ENCODE data around the gene ARHGEF25.
A peak's percentile ranks its signal among the peaks of the same experiment; 100 is the strongest.

Gene ARHGEF25

DNA sequence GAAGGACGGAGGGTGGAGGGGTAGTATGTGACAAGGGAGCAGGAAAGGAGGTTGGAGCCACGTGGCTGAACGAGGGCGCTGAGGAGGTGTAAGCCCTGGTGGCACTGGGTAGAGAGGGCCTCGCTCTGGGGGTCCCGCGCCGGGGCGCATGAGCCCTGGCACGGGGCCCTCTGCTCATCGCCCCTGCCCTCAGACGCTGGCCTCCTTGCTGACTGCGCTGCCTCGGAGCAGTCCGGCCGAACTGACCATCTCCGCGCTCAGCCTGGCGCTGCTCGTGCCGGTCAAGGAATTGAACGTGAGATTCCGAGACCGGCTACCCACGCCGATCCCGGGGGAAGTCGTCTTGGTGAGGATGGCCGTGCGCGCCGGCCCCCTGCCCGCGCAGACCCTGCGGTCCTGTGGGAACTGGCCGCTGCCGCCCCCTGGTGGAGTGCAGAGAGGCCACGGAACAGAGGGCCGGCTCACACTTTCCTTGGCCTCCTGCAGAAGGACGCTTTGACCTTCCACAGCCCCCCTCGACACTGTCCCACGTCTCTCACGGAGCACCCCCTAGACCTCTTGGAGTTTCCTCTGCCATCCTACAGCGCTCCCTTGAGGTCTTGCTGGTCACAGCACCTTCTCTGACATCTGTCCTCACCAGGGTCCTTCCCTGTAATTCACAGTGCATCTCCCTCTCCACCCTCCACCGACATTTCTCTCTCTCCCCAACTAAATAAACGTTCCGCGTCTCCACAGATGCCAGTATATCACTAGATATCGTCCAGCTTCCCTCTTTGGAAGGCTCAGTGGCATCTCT is 10.5 kb downstream of the ARHGEF25 start:
- H3K4me1 ChIP-seq (ENCODE audit: control insufficient read depth, insufficient read depth, low read length) = no peaks in the 10 kb centered on the region
- peak overlapping the region; percentile 29 for H3K4me3 ChIP-seq (ENCODE audit: low read depth, low read length)
- ChIA-PET CTCF (interaction anchor here (0.6 to 4.5 kb wide), 23 partner anchors 8 to 159 kb away, joined by 3 to 113 read pairs (median 4); partner anchors contain the start of genes B4GALNT1, CYP27B1, DCTN2 and DTX3), POLR2A (interaction anchor here (1.8 kb wide), 1 partner anchor 38 kb away, joined by 6 read pairs; no protein-coding TSS in a partner anchor)
- H3K27ac ChIP-seq (ENCODE audit: extremely low read depth, low read depth, low read length) = no peak overlapping the region
- peaks cover 0 to 49% of the 10 kb centered on the region in 2 experiments; a peak in 1 of 3 replicates for H3K36me3 ChIP-seq (ENCODE audit: control insufficient read depth in 2 of 2, insufficient read depth in 1 of 2, low read length in 2 of 2)
- no peaks in the 10 kb centered on the region for H3K9me3 ChIP-seq (ENCODE audit: control insufficient read depth, insufficient read depth, low read depth, low read length)
- TF ChIP-seq ZNF629 (tag by site-specific recombination; IDR thresholded peaks at IDR 0.05) = no peak
- TF ChIP-seq ZNF16 (tag by site-specific recombination; IDR thresholded peaks at IDR 0.05; ENCODE audit: low read depth) = no peak
- no peak for TF ChIP-seq SALL2 (tag by site-specific recombination; IDR thresholded peaks at IDR 0.05; ENCODE audit: borderline replicate concordance)
- no peak for TF ChIP-seq ZNF830 (tag by site-specific recombination; IDR thresholded peaks at IDR 0.05; ENCODE audit: low read depth)
- TF ChIP-seq ZNF677 (tag by site-specific recombination; IDR thresholded peaks at IDR 0.05) = no peak
- no peak for TF ChIP-seq ZNF132 (tag by site-specific recombination; IDR thresholded peaks at IDR 0.05; ENCODE audit: borderline replicate concordance)
- TF ChIP-seq REPIN1 (tag by site-specific recombination; IDR thresholded peaks at IDR 0.05; ENCODE audit: low read depth) = no peak
- TF ChIP-seq ZNF558 (tag by site-specific recombination; IDR thresholded peaks at IDR 0.05) = no peak
- TF ChIP-seq CTCF (tag by site-specific recombination; IDR thresholded peaks at IDR 0.05) = peak; percentile 93
- TF ChIP-seq, protein P1, sequence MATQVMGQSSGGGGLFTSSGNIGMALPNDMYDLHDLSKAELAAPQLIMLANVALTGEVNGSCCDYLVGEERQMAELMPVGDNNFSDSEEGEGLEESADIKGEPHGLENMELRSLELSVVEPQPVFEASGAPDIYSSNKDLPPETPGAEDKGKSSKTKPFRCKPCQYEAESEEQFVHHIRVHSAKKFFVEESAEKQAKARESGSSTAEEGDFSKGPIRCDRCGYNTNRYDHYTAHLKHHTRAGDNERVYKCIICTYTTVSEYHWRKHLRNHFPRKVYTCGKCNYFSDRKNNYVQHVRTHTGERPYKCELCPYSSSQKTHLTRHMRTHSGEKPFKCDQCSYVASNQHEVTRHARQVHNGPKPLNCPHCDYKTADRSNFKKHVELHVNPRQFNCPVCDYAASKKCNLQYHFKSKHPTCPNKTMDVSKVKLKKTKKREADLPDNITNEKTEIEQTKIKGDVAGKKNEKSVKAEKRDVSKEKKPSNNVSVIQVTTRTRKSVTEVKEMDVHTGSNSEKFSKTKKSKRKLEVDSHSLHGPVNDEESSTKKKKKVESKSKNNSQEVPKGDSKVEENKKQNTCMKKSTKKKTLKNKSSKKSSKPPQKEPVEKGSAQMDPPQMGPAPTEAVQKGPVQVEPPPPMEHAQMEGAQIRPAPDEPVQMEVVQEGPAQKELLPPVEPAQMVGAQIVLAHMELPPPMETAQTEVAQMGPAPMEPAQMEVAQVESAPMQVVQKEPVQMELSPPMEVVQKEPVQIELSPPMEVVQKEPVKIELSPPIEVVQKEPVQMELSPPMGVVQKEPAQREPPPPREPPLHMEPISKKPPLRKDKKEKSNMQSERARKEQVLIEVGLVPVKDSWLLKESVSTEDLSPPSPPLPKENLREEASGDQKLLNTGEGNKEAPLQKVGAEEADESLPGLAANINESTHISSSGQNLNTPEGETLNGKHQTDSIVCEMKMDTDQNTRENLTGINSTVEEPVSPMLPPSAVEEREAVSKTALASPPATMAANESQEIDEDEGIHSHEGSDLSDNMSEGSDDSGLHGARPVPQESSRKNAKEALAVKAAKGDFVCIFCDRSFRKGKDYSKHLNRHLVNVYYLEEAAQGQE (tag by site-specific recombination; IDR thresholded peaks at IDR 0.05) = no peak
- TF ChIP-seq ZBTB49 (tag by site-specific recombination; IDR thresholded peaks at IDR 0.05; ENCODE audit: low read depth) = no peak
- no peak for TF ChIP-seq ZNF10 (tag by site-specific recombination; IDR thresholded peaks at IDR 0.05)
- TF ChIP-seq, protein P2, sequence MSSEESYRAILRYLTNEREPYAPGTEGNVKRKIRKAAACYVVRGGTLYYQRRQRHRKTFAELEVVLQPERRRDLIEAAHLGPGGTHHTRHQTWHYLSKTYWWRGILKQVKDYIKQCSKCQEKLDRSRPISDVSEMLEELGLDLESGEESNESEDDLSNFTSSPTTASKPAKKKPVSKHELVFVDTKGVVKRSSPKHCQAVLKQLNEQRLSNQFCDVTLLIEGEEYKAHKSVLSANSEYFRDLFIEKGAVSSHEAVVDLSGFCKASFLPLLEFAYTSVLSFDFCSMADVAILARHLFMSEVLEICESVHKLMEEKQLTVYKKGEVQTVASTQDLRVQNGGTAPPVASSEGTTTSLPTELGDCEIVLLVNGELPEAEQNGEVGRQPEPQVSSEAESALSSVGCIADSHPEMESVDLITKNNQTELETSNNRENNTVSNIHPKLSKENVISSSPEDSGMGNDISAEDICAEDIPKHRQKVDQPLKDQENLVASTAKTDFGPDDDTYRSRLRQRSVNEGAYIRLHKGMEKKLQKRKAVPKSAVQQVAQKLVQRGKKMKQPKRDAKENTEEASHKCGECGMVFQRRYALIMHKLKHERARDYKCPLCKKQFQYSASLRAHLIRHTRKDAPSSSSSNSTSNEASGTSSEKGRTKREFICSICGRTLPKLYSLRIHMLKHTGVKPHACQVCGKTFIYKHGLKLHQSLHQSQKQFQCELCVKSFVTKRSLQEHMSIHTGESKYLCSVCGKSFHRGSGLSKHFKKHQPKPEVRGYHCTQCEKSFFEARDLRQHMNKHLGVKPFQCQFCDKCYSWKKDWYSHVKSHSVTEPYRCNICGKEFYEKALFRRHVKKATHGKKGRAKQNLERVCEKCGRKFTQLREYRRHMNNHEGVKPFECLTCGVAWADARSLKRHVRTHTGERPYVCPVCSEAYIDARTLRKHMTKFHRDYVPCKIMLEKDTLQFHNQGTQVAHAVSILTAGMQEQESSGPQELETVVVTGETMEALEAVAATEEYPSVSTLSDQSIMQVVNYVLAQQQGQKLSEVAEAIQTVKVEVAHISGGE (tag by site-specific recombination; conservative IDR thresholded peaks at IDR 0.05; ENCODE audit: low read depth) = no peak
- TF ChIP-seq SP2 (tag by site-specific recombination; IDR thresholded peaks at IDR 0.05) = no peak
- no peak for TF ChIP-seq GFI1B (tag by site-specific recombination; IDR thresholded peaks at IDR 0.05)
- TF ChIP-seq ZNF48 (tag by site-specific recombination; IDR thresholded peaks at IDR 0.05) = no peak
- no peak for TF ChIP-seq ZBTB1 (tag by site-specific recombination; IDR thresholded peaks at IDR 0.05)
- TF ChIP-seq PRDM10 (tag by site-specific recombination; IDR thresholded peaks at IDR 0.05) = no peak
- TF ChIP-seq ZNF433 (tag by site-specific recombination; IDR thresholded peaks at IDR 0.05; ENCODE audit: low read depth) = no peak
- peak; percentile 43; the same call in 1 of the 2 replicates for TF ChIP-seq ZIC2 (tag by site-specific recombination; IDR thresholded peaks at IDR 0.05)
- no peak for TF ChIP-seq ZNF223 (tag by site-specific recombination; IDR thresholded peaks at IDR 0.05)

All from HEK293 (cell line).